Measurements from ENCODE around the gene TMEM179.

TMEM179 gene

DNA sequence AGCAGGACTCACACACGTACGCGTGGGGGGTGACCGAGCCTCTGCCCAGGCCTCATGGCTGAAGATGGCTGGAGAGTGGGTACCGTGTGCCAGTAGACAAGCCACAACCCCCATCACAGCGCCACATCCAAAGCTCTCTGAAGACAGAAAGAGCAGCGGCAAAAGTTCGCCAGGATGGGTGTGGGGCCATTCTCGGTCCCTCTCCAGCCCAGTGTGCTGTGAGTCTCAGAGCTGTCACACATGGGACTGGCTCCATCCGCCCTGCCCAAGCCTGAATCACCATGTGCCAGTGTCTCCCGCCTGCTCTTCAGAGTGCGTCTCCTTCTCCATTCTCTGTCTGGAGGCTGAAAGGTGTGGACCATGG is 5.7 kb downstream of the TMEM179 start:
- H3K9me2 ChIP-seq (replicated peaks; ENCODE audit: insufficient read depth, low read length) = no peaks in the 10 kb centered on the region
- no peaks in the 10 kb centered on the region for H3F3A ChIP-seq (ENCODE audit: insufficient read depth)
- TF ChIP-seq, protein P1, sequence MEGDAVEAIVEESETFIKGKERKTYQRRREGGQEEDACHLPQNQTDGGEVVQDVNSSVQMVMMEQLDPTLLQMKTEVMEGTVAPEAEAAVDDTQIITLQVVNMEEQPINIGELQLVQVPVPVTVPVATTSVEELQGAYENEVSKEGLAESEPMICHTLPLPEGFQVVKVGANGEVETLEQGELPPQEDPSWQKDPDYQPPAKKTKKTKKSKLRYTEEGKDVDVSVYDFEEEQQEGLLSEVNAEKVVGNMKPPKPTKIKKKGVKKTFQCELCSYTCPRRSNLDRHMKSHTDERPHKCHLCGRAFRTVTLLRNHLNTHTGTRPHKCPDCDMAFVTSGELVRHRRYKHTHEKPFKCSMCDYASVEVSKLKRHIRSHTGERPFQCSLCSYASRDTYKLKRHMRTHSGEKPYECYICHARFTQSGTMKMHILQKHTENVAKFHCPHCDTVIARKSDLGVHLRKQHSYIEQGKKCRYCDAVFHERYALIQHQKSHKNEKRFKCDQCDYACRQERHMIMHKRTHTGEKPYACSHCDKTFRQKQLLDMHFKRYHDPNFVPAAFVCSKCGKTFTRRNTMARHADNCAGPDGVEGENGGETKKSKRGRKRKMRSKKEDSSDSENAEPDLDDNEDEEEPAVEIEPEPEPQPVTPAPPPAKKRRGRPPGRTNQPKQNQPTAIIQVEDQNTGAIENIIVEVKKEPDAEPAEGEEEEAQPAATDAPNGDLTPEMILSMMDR (IDR thresholded peaks at IDR 0.05; ENCODE audit: insufficient read depth, low read length, poor library complexity, severe bottlenecking) = no peak
- no peak for TF ChIP-seq EZH2phosphoT487 (conservative IDR thresholded peaks at IDR 0.05; ENCODE audit: low read length)
- H3K4me3 ChIP-seq (ENCODE audit: insufficient read depth, low read length, poor library complexity, severe bottlenecking) = no peak overlapping the region
- H3K36me3 ChIP-seq (ENCODE audit: low read length) = no peaks in the 10 kb centered on the region
- H4K20me1 ChIP-seq (ENCODE audit: low read depth, low read length) = no peaks in the 10 kb centered on the region
- H2AFZ ChIP-seq (ENCODE audit: low read depth, low read length, severe bottlenecking) = no peak overlapping the region
- no peak overlapping the region for H3K27ac ChIP-seq (ENCODE audit: low read depth, low read length)
- H3K9me3 ChIP-seq (ENCODE audit: insufficient read depth, low read length) = no peaks in the 10 kb centered on the region
- H3K79me2 ChIP-seq (ENCODE audit: insufficient read depth, low read length) = no peaks in the 10 kb centered on the region
- H3K9ac ChIP-seq (ENCODE audit: low read length) = no peak overlapping the region
- H3K27me3 ChIP-seq (ENCODE audit: low read length) = no peaks in the 10 kb centered on the region
- no peak overlapping the region for H3K4me2 ChIP-seq (ENCODE audit: low read depth, low read length, poor library complexity, severe bottlenecking)

DNA sequence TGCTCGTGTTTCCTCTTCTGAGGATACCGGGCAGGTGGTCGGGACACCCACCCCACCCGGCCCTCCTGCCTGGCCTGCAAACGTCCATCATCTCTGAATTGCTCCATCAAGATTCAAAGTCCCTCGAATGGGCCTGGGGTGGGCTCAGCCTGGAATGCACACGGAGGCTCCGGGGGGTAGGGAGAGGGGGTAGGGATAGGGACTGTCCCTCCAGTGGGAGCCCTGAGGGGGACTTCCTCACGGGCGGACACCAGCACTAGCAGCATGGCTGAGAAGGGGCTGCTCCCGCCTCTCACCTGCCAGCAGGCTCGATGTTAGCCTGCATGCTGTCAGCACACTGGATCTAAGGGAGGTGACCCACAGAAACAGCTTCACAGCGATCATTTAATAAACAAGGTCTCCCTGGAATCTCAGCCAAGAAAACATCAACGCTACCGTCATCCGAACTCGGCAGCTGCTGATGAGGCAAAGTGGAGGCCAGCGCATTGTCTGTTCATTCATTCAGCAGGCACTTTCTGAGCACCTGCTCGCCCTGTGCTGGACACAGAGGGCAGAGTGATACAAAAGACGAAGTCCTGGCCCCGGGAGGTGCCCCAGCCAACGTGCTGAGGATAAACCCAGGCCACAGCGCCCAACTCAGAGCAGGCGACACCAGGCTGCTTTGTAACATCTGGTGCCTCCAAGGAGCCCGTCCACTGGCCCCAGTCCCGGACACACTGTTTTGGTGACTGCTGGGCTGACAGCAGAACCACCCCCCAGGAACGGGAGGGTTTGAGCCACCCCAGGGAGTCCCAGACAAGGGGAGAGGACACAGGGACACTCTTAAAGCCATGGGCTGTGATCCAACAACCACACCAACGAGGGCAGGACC is 6.3 kb downstream of the TMEM179 start:
- no peaks in the 10 kb centered on the region for H3K9me3 ChIP-seq (ENCODE audit: insufficient read depth, low read length)
- no peak overlapping the region for H2AFZ ChIP-seq (ENCODE audit: low read depth, low read length, severe bottlenecking)
- no peaks in the 10 kb centered on the region for H3K27me3 ChIP-seq (ENCODE audit: low read length)
- no peaks in the 10 kb centered on the region for H3K36me3 ChIP-seq (ENCODE audit: low read length)
- no peak overlapping the region for H3K4me3 ChIP-seq (ENCODE audit: insufficient read depth, low read length, poor library complexity, severe bottlenecking)
- H3F3A ChIP-seq (ENCODE audit: insufficient read depth) = no peaks in the 10 kb centered on the region
- H3K9me2 ChIP-seq (replicated peaks; ENCODE audit: insufficient read depth, low read length) = no peaks in the 10 kb centered on the region
- H3K79me2 ChIP-seq (ENCODE audit: insufficient read depth, low read length) = no peaks in the 10 kb centered on the region
- no peak overlapping the region for H3K4me2 ChIP-seq (ENCODE audit: low read depth, low read length, poor library complexity, severe bottlenecking)
- no peaks in the 10 kb centered on the region for H4K20me1 ChIP-seq (ENCODE audit: low read depth, low read length)
- TF ChIP-seq, protein P1 (IDR thresholded peaks at IDR 0.05; ENCODE audit: insufficient read depth, low read length, poor library complexity, severe bottlenecking) = no peak
- no peak for TF ChIP-seq EZH2phosphoT487 (conservative IDR thresholded peaks at IDR 0.05; ENCODE audit: low read length)
- H3K9ac ChIP-seq (ENCODE audit: low read length) = no peak overlapping the region
- no peak overlapping the region for H3K27ac ChIP-seq (ENCODE audit: low read depth, low read length)

DNA sequence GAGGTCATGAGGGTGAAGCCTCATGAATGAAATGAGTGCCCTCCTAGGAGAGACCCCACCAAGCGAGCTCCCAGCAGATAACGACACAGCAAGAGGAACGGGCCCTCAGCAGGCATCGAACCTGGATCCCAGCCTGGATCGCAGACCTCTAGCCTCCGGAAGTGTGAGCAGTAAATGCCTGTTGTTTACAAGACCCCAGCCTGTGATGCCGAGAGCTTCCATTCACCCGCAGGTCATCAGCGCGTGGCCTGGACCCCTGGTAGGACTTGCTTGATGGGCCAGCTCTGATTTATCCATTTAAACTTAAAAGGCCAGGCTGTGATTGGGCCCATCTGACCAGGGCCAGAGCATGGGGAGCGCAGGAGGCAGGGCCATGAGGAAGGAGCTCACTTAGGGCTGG is 7.0 kb downstream of the TMEM179 start:
- TF ChIP-seq EZH2phosphoT487 (conservative IDR thresholded peaks at IDR 0.05; ENCODE audit: low read length) = no peak
- TF ChIP-seq, protein P1 (IDR thresholded peaks at IDR 0.05; ENCODE audit: insufficient read depth, low read length, poor library complexity, severe bottlenecking) = no peak
- Histone ChIP-seq H3K4me2 (ENCODE audit: low read depth, low read length, poor library complexity, severe bottlenecking) (no peak overlapping the region), H4K20me1 (ENCODE audit: low read depth, low read length) (no peaks in the 10 kb centered on the region), H3K27ac (ENCODE audit: low read depth, low read length) (no peak overlapping the region), H3F3A (ENCODE audit: insufficient read depth) (no peaks in the 10 kb centered on the region), H3K4me3 (ENCODE audit: insufficient read depth, low read length, poor library complexity, severe bottlenecking) (no peak overlapping the region), H3K36me3 (ENCODE audit: low read length) (no peaks in the 10 kb centered on the region), H3K9ac (ENCODE audit: low read length) (no peak overlapping the region), H3K9me2 (replicated peaks; ENCODE audit: insufficient read depth, low read length) (no peaks in the 10 kb centered on the region), H2AFZ (ENCODE audit: low read depth, low read length, severe bottlenecking) (no peak overlapping the region), H3K27me3 (ENCODE audit: low read length) (no peaks in the 10 kb centered on the region), H3K79me2 (ENCODE audit: insufficient read depth, low read length) (no peaks in the 10 kb centered on the region), H3K9me3 (ENCODE audit: insufficient read depth, low read length) (no peaks in the 10 kb centered on the region)

Measured in SU-DHL-6 (cell line).